Ishikawa (cell line): ENCODE measurements around the gene TRAF1.

Experiments used
- CREB1 ChIP-seq: IDR thresholded peaks from 2 replicates; pipeline ENCODE4 v1.6.1; 2012; ENCODE audit warnings: low read depth
- TAF1 ChIP-seq: IDR thresholded peaks from 2 replicates; pipeline ENCODE4 v1.6.1; 2012; ENCODE audit warnings: low read depth, mild to moderate bottlenecking
- TF ChIP-seq, protein P1 (sequence below): IDR thresholded peaks from 2 replicates; pipeline ENCODE4 v1.6.1; 2012; ENCODE audit warnings: low read depth, mild to moderate bottlenecking

DNA sequence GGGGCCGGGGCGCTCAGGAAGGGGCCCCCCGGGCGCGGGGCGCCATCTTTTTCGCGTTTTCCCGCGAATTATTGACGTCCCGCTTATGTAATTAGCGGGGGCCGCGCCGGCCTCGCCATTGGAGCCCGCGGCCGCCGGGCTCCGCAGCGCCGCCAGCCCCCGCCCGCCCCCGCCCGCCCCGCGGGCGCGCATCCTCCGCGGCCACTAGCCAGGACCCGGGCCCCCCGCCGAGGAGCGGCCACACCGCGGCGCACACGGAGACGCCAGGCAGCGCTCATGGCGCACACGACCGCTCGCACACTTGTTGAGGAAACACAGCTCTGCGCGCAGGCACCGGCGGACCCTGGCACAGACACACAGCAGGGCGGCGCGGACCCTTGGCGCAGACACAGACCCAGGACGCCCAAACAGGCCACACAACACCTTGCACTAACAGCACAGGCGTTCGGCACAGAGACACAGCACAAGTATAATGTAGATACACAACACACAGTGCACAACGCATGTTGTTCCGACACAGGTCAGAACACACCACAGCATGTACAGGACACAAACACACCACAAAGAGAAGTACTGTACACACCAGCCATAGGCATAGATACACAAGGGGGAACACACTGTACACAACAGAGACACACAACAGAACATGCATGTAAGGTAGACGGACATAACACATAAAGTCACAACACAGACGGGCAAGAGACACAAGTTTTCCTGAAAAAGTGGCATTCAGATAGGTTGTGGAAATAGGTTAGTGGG, 49.1 kb downstream of the TRAF1 start:
- TF ChIP-seq, protein P1, sequence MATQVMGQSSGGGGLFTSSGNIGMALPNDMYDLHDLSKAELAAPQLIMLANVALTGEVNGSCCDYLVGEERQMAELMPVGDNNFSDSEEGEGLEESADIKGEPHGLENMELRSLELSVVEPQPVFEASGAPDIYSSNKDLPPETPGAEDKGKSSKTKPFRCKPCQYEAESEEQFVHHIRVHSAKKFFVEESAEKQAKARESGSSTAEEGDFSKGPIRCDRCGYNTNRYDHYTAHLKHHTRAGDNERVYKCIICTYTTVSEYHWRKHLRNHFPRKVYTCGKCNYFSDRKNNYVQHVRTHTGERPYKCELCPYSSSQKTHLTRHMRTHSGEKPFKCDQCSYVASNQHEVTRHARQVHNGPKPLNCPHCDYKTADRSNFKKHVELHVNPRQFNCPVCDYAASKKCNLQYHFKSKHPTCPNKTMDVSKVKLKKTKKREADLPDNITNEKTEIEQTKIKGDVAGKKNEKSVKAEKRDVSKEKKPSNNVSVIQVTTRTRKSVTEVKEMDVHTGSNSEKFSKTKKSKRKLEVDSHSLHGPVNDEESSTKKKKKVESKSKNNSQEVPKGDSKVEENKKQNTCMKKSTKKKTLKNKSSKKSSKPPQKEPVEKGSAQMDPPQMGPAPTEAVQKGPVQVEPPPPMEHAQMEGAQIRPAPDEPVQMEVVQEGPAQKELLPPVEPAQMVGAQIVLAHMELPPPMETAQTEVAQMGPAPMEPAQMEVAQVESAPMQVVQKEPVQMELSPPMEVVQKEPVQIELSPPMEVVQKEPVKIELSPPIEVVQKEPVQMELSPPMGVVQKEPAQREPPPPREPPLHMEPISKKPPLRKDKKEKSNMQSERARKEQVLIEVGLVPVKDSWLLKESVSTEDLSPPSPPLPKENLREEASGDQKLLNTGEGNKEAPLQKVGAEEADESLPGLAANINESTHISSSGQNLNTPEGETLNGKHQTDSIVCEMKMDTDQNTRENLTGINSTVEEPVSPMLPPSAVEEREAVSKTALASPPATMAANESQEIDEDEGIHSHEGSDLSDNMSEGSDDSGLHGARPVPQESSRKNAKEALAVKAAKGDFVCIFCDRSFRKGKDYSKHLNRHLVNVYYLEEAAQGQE, result no peak
- TF ChIP-seq TAF1 (peak; percentile 29; the same call in 1 of the 2 replicates), CREB1 (no peak)
